SK-N-SH treated with all-trans-retinoic acid at 6 μM for 48 hours (cell line): ENCODE data around the gene SETD1A.

Experiments
- ATAC-seq: fragments of 200-7000 bp; cut with Tn5 transposase; 3 replicates; pipeline ENCODE4 v1.9.1; 2020; ENCODE audit warnings: mild to moderate bottlenecking, moderate library complexity
- ARNTL ChIP-seq: fragments of 450-650 bp; formaldehyde crosslinking; IDR thresholded peaks from 2 replicates; pipeline ENCODE4 v1.5.0; 2020; ENCODE audit warnings: low read depth, mild to moderate bottlenecking, moderate library complexity, borderline replicate concordance
- BACH2 ChIP-seq: fragments of 250-450 bp; sonication (Bioruptor Pico); IDR thresholded peaks from 2 replicates; pipeline ENCODE4 v1.9.0; 2021; ENCODE audit warnings: mild to moderate bottlenecking, borderline replicate concordance
- CSDC2 ChIP-seq: fragments of 250-450 bp; sonication (Bioruptor Pico); IDR thresholded peaks from 2 replicates; pipeline ENCODE4 v1.5.0; 2020; ENCODE audit warnings: mild to moderate bottlenecking, moderate library complexity
- ESRRG ChIP-seq: fragments of 250-450 bp; sonication (Bioruptor Pico); IDR thresholded peaks from 2 replicates; pipeline ENCODE4 v1.6.1; 2021; ENCODE audit warnings: mild to moderate bottlenecking
- GLIS3 ChIP-seq: fragments of 250-450 bp; sonication (Bioruptor Pico); IDR thresholded peaks from 2 replicates; pipeline ENCODE4 v1.5.0; 2020; ENCODE audit warnings: mild to moderate bottlenecking, moderate library complexity
- ISL1 ChIP-seq: fragments of 250-450 bp; sonication (Bioruptor Pico); IDR thresholded peaks from 2 replicates; pipeline ENCODE4 v2.1.2; 2022; ENCODE audit warnings: mild to moderate bottlenecking, moderate library complexity
- OSR1 ChIP-seq: fragments of 250-450 bp; sonication (Bioruptor Pico); IDR thresholded peaks from 2 replicates; pipeline ENCODE4 v1.8.0; 2022; ENCODE audit warnings: moderate library complexity, mild to moderate bottlenecking, inconsistent platforms
- PPARA ChIP-seq: fragments of 250-450 bp; sonication (Bioruptor Pico); IDR thresholded peaks from 2 replicates; pipeline ENCODE4 v1.5.0; 2020; ENCODE audit warnings: mild to moderate bottlenecking, borderline replicate concordance
- RARB ChIP-seq: fragments of 250-450 bp; sonication (Bioruptor Pico); IDR thresholded peaks from 2 replicates; pipeline ENCODE4 v1.8.0; 2021; ENCODE audit warnings: mild to moderate bottlenecking, moderate library complexity
- TOX ChIP-seq: fragments of 250-450 bp; sonication (Bioruptor Pico); IDR thresholded peaks from 2 replicates; pipeline ENCODE4 v1.8.0; 2021; ENCODE audit warnings: mild to moderate bottlenecking, moderate library complexity, borderline replicate concordance
- ZC3H10 ChIP-seq: fragments of 250-450 bp; sonication (Bioruptor Pico); IDR thresholded peaks from 2 replicates; pipeline ENCODE4 v1.5.1; 2021; ENCODE audit warnings: mild to moderate bottlenecking, moderate library complexity
- ZFP3 ChIP-seq: fragments of 250-450 bp; sonication (Bioruptor Pico); IDR thresholded peaks from 2 replicates; pipeline ENCODE4 v1.5.0; 2020; ENCODE audit warnings: mild to moderate bottlenecking, moderate library complexity
- ZFP30 ChIP-seq: fragments of 450-650 bp; formaldehyde crosslinking; IDR thresholded peaks from 2 replicates; pipeline ENCODE4 v1.5.0; 2022; ENCODE audit warnings: mild to moderate bottlenecking, moderate library complexity
- ZNF565 ChIP-seq: fragments of 450-650 bp; formaldehyde crosslinking; conservative IDR thresholded peaks from 2 replicates; pipeline ENCODE4 v1.5.0; 2020; ENCODE audit warnings: low read depth, mild to moderate bottlenecking, moderate library complexity
- ZNF70 ChIP-seq: fragments of 450-650 bp; formaldehyde crosslinking; IDR thresholded peaks from 2 replicates; pipeline ENCODE4 v1.5.0; 2020; ENCODE audit warnings: mild to moderate bottlenecking, moderate library complexity
- ZNF8 ChIP-seq: fragments of 450-650 bp; formaldehyde crosslinking; IDR thresholded peaks from 2 replicates; pipeline ENCODE4 v1.5.0; 2020; ENCODE audit warnings: mild to moderate bottlenecking, moderate library complexity
- TF ChIP-seq, protein P1 (sequence below): fragments of 250-450 bp; sonication (Bioruptor Pico); IDR thresholded peaks from 2 replicates; pipeline ENCODE4 v1.5.1; 2020; ENCODE audit warnings: low read depth, mild to moderate bottlenecking, moderate library complexity
- TF ChIP-seq, protein P2 (sequence below): fragments of 250-450 bp; sonication (Bioruptor Pico); IDR thresholded peaks from 2 replicates; pipeline ENCODE4 v1.5.0; 2020; ENCODE audit warnings: mild to moderate bottlenecking, moderate library complexity
- TF ChIP-seq, protein P3 (sequence below): fragments of 250-450 bp; sonication (Bioruptor Pico); IDR thresholded peaks from 2 replicates; pipeline ENCODE4 v1.8.0; 2020; ENCODE audit warnings: mild to moderate bottlenecking, moderate library complexity, borderline replicate concordance
- TF ChIP-seq, protein P4 (sequence below): fragments of 250-450 bp; sonication (Bioruptor Pico); IDR thresholded peaks from 2 replicates; pipeline ENCODE4 v1.5.1; 2021; ENCODE audit warnings: mild to moderate bottlenecking, moderate library complexity
- TF ChIP-seq, protein P5 (sequence below): fragments of 250-450 bp; sonication (Bioruptor Pico); IDR thresholded peaks from 2 replicates; pipeline ENCODE4 v1.8.0; 2021; ENCODE audit warnings: low read depth, mild to moderate bottlenecking, moderate library complexity, borderline replicate concordance

The SETD1A gene

DNA sequence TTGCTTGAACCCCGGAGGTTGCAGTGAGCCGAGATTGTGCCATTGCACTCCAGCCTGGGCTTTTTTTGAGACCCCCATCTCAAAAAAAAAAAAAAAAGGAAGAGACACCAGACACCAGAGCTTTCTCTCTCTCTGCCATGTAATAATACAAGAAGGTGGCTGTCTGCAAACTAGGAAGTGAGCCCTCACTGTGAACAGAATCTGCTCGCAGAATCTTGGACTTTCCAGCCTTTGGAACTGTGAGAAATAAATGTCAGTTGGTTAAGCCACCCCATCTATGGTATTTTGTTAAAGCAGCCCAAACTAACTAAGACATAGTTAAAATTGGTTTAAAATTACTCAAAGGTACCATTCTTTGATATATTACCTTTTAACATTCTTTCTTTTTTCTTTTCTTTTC, 63.0 kb downstream of the SETD1A start:
- no peak for TF ChIP-seq ISL1
- TF ChIP-seq CSDC2 (CRISPR knock-in tag), result no peak
- TF ChIP-seq, all 23 proteins: peak for 0
- no peak for ATAC-seq

DNA sequence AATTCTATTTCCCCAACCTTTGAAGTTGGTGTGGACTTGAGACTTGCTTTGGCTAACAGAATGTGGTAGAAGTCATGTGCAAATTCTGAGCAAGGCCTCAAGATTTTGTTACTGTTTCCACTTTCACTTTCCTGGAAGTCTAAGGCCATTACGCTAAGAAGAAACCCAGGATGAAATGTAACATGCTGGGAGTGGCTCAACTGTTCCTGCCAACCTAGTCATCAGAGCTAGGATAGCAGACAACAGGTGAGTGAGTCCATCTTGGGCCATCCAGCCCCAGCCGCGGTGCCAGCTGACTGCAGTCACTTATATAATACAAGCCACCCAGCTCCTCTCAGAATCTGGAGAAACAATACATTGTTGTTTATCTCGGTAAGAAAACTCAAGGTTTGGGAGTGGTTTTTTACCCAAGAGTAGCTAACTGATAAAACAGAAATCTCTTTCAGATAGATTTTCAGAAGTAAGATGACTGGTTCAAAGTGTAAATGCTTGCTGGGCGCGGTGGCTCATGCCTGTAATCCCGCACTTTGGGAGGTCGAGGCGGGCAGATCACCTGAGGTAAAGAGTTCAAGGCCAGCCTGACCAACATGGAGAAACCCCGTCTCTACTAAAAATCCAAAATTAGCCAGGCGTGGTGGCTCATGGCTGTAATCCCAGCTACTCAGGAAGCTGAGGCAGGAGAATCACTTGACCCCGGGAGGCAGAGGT, 65.1 kb downstream of the SETD1A start:
- no peak for ATAC-seq
- TF ChIP-seq OSR1 (CRISPR knock-in tag) (no peak), CSDC2 (CRISPR knock-in tag) (no peak), ISL1 (no peak), ZNF8 (CRISPR knock-in tag) (no peak), ARNTL (CRISPR knock-in tag) (no peak), TOX (no peak), ZNF70 (CRISPR knock-in tag) (no peak), BACH2 (CRISPR knock-in tag) (no peak), ZFP30 (CRISPR knock-in tag) (no peak), ZNF565 (CRISPR knock-in tag) (no peak), RARB (CRISPR knock-in tag) (no peak), GLIS3 (CRISPR knock-in tag) (no peak), ESRRG (CRISPR knock-in tag) (no peak), PPARA (CRISPR knock-in tag) (no peak)
- TF ChIP-seq, protein P1, sequence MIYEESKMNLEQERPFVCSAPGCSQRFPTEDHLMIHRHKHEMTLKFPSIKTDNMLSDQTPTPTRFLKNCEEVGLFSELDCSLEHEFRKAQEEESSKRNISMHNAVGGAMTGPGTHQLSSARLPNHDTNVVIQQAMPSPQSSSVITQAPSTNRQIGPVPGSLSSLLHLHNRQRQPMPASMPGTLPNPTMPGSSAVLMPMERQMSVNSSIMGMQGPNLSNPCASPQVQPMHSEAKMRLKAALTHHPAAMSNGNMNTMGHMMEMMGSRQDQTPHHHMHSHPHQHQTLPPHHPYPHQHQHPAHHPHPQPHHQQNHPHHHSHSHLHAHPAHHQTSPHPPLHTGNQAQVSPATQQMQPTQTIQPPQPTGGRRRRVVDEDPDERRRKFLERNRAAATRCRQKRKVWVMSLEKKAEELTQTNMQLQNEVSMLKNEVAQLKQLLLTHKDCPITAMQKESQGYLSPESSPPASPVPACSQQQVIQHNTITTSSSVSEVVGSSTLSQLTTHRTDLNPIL (CRISPR knock-in tag), result no peak
- TF ChIP-seq, protein P2, sequence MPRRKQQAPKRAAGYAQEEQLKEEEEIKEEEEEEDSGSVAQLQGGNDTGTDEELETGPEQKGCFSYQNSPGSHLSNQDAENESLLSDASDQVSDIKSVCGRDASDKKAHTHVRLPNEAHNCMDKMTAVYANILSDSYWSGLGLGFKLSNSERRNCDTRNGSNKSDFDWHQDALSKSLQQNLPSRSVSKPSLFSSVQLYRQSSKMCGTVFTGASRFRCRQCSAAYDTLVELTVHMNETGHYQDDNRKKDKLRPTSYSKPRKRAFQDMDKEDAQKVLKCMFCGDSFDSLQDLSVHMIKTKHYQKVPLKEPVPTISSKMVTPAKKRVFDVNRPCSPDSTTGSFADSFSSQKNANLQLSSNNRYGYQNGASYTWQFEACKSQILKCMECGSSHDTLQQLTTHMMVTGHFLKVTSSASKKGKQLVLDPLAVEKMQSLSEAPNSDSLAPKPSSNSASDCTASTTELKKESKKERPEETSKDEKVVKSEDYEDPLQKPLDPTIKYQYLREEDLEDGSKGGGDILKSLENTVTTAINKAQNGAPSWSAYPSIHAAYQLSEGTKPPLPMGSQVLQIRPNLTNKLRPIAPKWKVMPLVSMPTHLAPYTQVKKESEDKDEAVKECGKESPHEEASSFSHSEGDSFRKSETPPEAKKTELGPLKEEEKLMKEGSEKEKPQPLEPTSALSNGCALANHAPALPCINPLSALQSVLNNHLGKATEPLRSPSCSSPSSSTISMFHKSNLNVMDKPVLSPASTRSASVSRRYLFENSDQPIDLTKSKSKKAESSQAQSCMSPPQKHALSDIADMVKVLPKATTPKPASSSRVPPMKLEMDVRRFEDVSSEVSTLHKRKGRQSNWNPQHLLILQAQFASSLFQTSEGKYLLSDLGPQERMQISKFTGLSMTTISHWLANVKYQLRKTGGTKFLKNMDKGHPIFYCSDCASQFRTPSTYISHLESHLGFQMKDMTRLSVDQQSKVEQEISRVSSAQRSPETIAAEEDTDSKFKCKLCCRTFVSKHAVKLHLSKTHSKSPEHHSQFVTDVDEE, result no peak
- TF ChIP-seq, protein P3, sequence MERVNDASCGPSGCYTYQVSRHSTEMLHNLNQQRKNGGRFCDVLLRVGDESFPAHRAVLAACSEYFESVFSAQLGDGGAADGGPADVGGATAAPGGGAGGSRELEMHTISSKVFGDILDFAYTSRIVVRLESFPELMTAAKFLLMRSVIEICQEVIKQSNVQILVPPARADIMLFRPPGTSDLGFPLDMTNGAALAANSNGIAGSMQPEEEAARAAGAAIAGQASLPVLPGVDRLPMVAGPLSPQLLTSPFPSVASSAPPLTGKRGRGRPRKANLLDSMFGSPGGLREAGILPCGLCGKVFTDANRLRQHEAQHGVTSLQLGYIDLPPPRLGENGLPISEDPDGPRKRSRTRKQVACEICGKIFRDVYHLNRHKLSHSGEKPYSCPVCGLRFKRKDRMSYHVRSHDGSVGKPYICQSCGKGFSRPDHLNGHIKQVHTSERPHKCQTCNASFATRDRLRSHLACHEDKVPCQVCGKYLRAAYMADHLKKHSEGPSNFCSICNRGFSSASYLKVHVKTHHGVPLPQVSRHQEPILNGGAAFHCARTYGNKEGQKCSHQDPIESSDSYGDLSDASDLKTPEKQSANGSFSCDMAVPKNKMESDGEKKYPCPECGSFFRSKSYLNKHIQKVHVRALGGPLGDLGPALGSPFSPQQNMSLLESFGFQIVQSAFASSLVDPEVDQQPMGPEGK (CRISPR knock-in tag), result no peak
- TF ChIP-seq, protein P4, sequence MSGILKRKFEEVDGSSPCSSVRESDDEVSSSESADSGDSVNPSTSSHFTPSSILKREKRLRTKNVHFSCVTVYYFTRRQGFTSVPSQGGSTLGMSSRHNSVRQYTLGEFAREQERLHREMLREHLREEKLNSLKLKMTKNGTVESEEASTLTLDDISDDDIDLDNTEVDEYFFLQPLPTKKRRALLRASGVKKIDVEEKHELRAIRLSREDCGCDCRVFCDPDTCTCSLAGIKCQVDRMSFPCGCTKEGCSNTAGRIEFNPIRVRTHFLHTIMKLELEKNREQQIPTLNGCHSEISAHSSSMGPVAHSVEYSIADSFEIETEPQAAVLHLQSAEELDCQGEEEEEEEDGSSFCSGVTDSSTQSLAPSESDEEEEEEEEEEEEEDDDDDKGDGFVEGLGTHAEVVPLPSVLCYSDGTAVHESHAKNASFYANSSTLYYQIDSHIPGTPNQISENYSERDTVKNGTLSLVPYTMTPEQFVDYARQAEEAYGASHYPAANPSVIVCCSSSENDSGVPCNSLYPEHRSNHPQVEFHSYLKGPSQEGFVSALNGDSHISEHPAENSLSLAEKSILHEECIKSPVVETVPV (CRISPR knock-in tag), result no peak
- TF ChIP-seq, protein P5, sequence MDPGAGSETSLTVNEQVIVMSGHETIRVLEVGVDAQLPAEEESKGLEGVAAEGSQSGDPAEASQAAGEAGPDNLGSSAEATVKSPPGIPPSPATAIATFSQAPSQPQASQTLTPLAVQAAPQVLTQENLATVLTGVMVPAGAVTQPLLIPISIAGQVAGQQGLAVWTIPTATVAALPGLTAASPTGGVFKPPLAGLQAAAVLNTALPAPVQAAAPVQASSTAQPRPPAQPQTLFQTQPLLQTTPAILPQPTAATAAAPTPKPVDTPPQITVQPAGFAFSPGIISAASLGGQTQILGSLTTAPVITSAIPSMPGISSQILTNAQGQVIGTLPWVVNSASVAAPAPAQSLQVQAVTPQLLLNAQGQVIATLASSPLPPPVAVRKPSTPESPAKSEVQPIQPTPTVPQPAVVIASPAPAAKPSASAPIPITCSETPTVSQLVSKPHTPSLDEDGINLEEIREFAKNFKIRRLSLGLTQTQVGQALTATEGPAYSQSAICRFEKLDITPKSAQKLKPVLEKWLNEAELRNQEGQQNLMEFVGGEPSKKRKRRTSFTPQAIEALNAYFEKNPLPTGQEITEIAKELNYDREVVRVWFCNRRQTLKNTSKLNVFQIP (CRISPR knock-in tag), result no peak

DNA sequence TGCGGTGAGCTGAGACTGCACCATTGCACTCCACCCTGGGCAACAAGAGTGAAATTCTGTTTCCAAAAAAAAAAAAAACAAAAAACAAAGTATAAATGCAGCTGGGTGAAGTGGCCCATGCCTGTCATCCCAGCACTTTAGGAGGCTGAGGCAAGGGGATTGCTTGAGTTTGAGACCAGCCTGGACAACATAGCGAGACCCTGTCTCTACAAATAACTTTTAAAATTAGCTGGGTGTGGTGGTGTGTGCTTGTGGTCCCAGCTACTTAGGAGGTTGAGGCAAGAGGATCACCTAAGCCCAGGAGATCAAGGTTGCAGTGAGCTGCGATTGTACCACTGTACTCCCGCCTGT, 65.7 kb downstream of the SETD1A start:
- TF ChIP-seq TOX (no peak), BACH2 (CRISPR knock-in tag) (no peak), GLIS3 (CRISPR knock-in tag) (no peak), ZNF8 (CRISPR knock-in tag) (no peak), ZFP3 (CRISPR knock-in tag) (no peak), ZC3H10 (CRISPR knock-in tag) (no peak), ISL1 (no peak)
- TF ChIP-seq, protein P3 (CRISPR knock-in tag), result no peak
- TF ChIP-seq, protein P4 (CRISPR knock-in tag), result no peak
- TF ChIP-seq, protein P5 (CRISPR knock-in tag), result no peak
- no peak for ATAC-seq
